ENCODE data around the gene HUS1B. TPM values are rescaled to one million over a fixed set of nuclear protein-coding genes. Genes with fewer than 3 reads are reported as not detected.

HUS1B gene
- 8.8 TPM for total RNA-seq

DNA sequence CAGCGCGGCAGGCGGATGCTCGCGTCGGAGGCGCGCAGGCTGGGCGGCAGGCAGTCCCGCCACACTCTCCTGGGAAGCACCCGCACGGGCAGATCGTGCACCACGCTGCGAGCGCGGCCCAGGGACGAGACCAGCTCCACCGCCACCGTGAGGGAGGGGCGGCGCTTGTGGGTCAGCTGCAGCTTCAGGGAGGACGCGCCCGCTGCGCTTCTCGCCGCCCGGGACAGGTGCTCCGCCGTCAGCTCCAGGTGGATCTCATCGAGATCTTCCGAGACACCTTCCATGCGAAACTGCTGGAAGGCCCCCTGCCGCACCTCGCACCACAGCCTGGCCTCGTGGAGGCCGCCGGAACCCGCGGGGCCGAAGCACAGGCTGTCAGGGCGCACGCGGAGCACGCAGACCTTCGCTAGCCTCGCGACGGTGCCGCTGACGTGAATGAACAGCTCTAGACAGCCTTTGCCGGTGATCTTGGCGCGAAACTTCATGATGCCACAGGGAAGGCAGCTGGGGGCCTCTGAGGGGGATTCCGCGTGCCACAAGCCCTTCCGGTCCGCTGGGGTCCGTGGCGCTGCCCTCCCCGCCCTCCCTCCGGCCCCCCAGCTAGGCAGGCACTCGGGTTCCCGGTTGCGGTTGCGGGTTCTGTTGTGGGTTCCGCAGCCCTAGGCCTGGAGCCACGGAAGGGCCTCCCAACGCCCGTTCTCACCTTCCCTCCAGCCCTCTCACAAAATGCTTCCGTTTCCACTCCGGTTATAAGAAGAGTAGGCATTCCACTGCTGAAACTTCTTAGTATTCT lies at the start of gene HUS1B:
TSS of gene HUS1B (minus strand) at position 641 of the 793 bp plus-strand sequence. CDS start at position 485, 156 bp downstream.

GRCh38 chr6:692858-693722 lies 36.2 kb upstream of the HUS1B start, which contains the start of gene EXOC2:
TSS of gene EXOC2 (minus strand) at chr6:693139. CDS start at chr6:637818, 55,321 bp downstream.

Other genes starting within 250 kb of the HUS1B start
- 68.2 TPM for gene EXOC2, start 36.0 kb upstream of the HUS1B start, total RNA-seq